Neural progenitor cell (in vitro differentiated cells): Measurements from ENCODE around the gene LGALS7B.
"Not testable (repeated sequence)": the region's sequence is repeated elsewhere in the genome, so short reads cannot be mapped to it uniquely, and the experiment has no call there.

ENCODE experiments used
- CTCF ChIP-seq: fragments of 200-600 bp; sonication (generic); IDR thresholded peaks from 2 replicates; pipeline ENCODE4 v1.5.1; 2017; ENCODE audit warnings: antibody characterized with exemption, mild to moderate bottlenecking
- EZH2phosphoT487 ChIP-seq: fragments of 200-600 bp; sonication (generic); IDR thresholded peaks from 2 replicates; pipeline ENCODE4 v1.6.1; 2017; ENCODE audit warnings: antibody characterized with exemption

GRCh38 chr19:38797781-38798180 lies 8.8 kb downstream of the LGALS7B start:
- TF ChIP-seq CTCF, EZH2phosphoT487: not testable (repeated sequence)
